ENCODE results near the gene PIK3R3. TPM values are rescaled to one million over a fixed set of nuclear protein-coding genes. Genes with fewer than 3 reads are reported as not detected.
"Not testable (repeated sequence)": the region's sequence is repeated elsewhere in the genome, so short reads cannot be mapped to it uniquely, and the experiment has no call there.

The PIK3R3 gene
- total RNA-seq, 1 donor from 2014 or later: 10.9 TPM

GRCh38 chr1:46113948-46114347 lies 18.5 kb downstream of the PIK3R3 start:
- DNase-seq (ENCODE audit: extremely low read depth, low read depth, low spot score): no peak

DNA sequence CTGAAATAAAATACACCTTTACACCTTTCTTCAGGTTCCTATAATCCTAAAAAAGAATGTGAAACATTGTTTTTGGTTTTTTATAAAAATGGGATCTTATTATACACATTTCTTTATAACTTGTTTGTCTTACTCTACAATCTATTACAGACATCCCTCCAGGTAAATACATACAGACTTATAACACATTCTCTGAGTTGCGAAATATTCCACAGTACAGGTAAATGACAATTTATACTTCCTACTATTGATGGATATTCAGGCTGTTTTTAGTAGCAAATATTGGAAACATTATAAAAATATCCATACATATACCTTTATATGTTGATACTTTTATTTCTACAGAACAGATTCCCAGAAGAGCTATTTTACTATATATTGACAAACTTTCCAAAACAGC lies 20.3 kb downstream of the PIK3R3 start:
- no peak for DNase-seq (ENCODE audit: extremely low read depth, low read depth, low spot score)

DNA sequence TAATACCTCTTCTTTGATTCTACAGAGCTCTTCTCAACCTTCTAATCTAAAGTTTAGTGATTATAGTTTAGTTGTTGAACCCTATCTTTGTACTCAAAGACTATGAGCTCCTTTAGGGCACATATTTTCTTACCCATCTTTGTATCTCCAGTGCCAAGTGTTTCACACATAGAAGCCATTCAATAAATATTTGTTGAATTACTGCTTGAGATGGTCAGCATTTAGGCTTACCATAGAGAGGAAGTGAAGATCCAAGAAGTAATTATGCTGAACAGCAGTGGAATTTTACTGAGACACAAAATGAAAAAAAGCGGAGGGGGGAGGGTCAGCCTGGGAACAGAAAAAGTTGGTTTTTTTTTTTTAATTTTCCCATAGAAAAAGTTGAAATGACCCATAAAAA lies 21.9 kb downstream of the PIK3R3 start:
- DNase-seq (ENCODE audit: extremely low read depth, low read depth, low spot score): no peak

DNA sequence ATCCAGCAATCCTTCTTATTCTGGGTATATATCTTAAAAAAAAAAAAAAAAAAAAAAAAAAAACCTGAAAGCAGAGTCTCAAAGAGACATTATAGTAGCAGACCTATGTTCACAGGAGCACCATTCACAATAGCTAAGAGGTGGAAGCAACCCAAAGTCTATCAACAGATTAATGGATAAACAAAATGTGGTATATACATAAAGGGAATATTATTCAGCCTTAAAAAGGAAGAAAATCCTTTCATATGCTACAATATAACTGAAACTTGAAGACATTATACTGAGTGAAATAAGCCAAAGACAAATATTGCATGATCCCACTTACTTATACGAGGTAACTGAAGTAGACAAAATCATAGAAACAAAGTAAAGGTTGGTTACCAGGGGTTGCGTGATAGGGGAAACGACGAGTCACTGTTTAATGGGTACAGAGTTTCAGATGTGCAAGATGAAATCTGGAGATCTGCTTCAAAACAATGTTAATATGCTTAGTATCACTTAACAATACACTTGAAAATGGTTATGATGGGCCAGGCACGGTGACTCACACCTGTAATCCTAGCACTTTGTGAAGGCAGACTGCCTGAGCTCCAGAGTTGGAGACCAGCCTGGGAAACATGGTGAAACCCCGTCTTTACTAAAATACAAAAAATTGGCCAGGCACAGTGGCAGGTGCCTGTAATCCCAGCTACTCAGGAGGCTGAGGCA lies 29.5 kb downstream of the PIK3R3 start:
- no peak for DNase-seq (ENCODE audit: extremely low read depth, low read depth, low spot score)

DNA sequence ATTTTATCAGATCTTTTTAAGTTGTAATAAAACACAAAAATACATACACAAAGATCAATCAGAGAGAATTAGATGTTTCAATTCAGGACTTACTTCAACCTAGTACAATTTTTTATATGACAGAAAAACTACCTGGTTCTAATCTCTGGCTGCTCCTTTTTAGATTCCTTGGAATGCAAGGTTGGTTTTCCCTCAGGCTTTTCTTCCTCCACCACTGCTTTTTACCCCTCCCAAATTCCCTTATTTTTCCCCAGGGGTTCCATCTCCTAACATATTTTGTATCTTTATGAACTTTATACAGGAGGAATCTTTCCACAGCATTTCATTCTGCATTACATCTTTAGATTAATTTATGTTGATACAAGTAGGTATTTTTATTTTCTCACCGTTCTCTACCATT lies 33.2 kb downstream of the PIK3R3 start:
- DNase-seq (ENCODE audit: extremely low read depth, low read depth, low spot score): no peak

- DNase-seq (ENCODE audit: extremely low read depth, low read depth, low spot score): no peak
Measured at GRCh38 chr1:46098027-46098712, 34.3 kb downstream of the PIK3R3 start.

- DNase-seq (ENCODE audit: extremely low read depth, low read depth, low spot score): no peak
Measured at GRCh38 chr1:46097149-46097472, 35.3 kb downstream of the PIK3R3 start.

- DNase-seq (ENCODE audit: extremely low read depth, low read depth, low spot score): no peak
Measured at GRCh38 chr1:46096269-46097148, 35.9 kb downstream of the PIK3R3 start.

DNA sequence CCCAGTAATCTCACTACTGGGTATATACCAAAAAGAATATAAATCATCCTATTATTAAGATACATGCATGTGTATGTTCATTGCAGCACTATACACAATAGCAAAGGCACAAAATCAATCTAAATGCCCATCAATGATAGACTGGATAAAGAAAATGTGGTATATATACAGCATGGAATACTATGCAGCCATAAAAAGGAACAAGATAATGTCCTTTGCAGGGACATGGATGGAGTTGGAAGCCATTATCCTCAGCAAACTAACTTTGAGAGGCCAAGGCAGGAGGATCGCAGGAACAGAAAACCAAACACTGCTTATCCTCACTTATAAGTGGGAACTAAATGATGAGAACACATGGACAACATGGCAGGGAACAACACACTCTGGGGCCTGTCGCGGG lies 37.3 kb downstream of the PIK3R3 start:
- not testable (repeated sequence) for DNase-seq (ENCODE audit: extremely low read depth, low read depth, low spot score)

DNA sequence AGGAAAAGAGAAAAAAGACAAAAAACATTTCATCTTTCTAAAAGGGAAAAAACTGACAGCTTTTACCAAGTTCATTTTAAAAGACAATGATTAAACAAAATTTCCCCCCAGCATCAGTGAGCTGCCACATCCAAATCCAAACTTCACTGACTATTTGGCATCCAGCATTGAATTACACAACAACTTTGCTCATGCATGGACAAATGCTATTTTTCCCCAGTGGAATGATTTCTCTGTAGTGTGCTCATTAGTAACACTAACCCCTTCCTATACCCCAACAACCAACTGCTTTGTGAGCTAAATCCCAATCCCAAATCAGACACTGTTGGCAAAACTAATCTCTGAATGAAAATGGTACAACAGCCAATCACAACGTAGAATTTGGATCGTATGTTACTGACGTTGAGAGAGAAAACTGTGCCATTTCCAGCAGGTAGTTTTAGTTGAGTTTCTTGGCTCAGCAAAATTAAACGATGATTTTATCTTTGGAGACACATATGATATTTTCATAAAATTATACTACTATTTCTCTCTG lies 37.9 kb downstream of the PIK3R3 start:
- no peak for DNase-seq (ENCODE audit: extremely low read depth, low read depth, low spot score)

DNA sequence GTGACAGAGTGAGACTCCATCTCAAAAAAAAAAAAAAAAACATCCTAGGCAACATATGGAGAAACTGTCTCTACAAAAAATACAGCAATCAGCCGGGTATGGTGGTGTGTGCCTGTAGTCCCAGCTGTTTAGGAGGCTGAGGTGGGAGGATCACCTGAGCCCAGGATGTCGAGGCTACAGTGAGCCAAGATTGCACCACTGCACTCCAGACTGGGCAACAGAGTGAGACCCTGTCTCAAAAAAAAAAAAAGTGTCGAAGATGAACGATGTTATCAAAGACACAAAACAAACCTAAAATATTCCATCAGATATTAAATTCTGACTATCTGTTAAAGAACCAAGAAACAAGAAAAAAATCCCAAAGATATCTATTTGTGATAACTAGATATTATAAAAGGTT lies 38.6 kb downstream of the PIK3R3 start:
- DNase-seq (ENCODE audit: extremely low read depth, low read depth, low spot score): not testable (repeated sequence)

- DNase-seq (ENCODE audit: extremely low read depth, low read depth, low spot score): no peak
Measured at GRCh38 chr1:46087891-46088290, 44.5 kb downstream of the PIK3R3 start.

- DNase-seq (ENCODE audit: extremely low read depth, low read depth, low spot score): no peak
Measured at GRCh38 chr1:46086576-46086975, 45.9 kb downstream of the PIK3R3 start.

DNA sequence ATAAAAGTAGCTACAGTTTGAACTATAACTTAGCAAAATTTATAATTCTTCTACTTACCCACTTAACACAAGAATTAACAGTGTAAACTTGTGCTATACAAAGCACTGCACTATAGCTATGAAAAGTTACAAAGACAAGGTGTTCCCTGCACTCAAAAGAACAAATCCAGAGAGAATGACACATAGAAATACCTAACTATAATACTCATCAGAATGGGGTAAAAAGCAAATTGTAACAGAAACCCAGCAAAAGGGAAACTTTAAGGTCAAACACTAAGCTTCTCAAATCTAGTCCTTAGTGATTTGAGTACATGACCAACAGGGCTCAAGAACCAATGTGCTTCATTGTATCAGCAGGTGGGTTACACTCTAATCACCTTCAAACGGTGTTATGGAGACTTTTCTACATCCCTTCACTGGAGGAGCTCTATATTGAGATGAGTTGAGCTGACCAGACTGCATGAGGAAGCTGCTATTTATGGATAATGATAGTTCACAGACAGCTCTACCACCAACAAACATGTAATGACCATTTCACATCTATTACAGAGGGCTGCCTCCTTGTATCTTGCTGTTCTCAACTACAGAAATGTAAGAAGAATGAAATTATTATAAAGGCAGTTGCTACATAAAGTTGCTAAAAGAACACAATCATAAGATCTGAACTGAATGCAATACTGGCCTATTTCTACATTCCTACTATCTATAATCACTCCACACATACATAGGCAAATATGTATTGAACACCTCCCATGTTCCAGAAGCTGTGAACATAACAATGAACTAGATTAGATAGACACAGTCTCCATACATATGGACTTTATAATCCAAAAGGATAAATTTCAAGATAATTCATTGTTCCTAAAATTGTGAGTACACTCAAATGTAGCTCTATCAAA lies 47.6 kb downstream of the PIK3R3 start:
- no peak for DNase-seq (ENCODE audit: extremely low read depth, low read depth, low spot score)

GRCh38 chr1:46083579-46083978 lies 48.9 kb downstream of the PIK3R3 start:
- no peak for DNase-seq (ENCODE audit: extremely low read depth, low read depth, low spot score)

DNA sequence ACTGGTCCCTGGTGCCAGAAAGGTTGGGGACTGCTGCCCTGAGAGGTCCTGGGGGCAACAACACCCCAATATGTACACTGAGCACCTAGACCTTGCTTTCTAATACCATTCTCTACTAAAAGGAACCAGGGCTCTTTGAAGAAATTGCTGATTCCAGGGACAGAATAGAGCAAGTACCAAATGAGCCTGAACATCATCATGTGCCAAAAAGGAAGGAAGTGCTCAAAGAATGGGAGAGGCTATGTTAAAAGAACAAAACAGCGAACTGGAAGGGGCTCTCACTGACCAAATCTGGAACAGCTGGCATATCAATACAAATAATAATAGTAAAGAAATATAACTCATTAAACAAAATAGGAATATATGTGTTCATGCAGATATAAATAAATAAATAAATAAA lies 50.8 kb downstream of the PIK3R3 start:
- DNase-seq (ENCODE audit: extremely low read depth, low read depth, low spot score): no peak

GRCh38 chr1:46081206-46081605 lies 51.2 kb downstream of the PIK3R3 start:
- DNase-seq (ENCODE audit: extremely low read depth, low read depth, low spot score): no peak

GRCh38 chr1:46080257-46080656 lies 52.2 kb downstream of the PIK3R3 start:
- no peak for DNase-seq (ENCODE audit: extremely low read depth, low read depth, low spot score)

- DNase-seq (ENCODE audit: extremely low read depth, low read depth, low spot score): no peak
Measured at GRCh38 chr1:46077644-46078043, 54.8 kb downstream of the PIK3R3 start.

GRCh38 chr1:46076343-46076742 lies 56.1 kb downstream of the PIK3R3 start:
- DNase-seq (ENCODE audit: extremely low read depth, low read depth, low spot score): no peak

All from glomerular endothelial cell (primary cell).